WTC11 (cell line): Measurements from ENCODE around the gene ACP1. TPM values are rescaled to one million over a fixed set of nuclear protein-coding genes. Genes with fewer than 3 reads are reported as not detected.

Experiments used
- ATAC-seq: fragments of 200-7000 bp; cut with Tn5 transposase; 2 replicates; pipeline ENCODE4 v1.10.0; 2021; ENCODE audit warnings: mild to moderate bottlenecking, moderate library complexity
- CTCF ChIA-PET: fragments of 300-600 bp; sonication (Branson Sonifier 250); formaldehyde crosslinking; loops from one replicate; lab custom pipeline; 2021; ENCODE audit warnings: antibody characterized with exemption; lab: Charles Lee
- POLR2A ChIA-PET: fragments of 350-600 bp; sonication (Branson Sonifier 250); formaldehyde crosslinking; loops from one replicate; lab custom pipeline; 2021; ENCODE audit warnings: antibody characterized with exemption; lab: Charles Lee
- DNase-seq: peaks from one replicate; pipeline ENCODE4 v3.0.0; 2021; ENCODE audit warnings: low spot score
- H3K27ac Mint-ChIP-seq: 2 replicates; pipeline ENCODE4 v1.8.0; 2021; ENCODE audit warnings: mixed read lengths
- H3K27me3 Mint-ChIP-seq: 2 replicates; pipeline ENCODE4 v1.8.0; 2021; ENCODE audit warnings: low read depth, mild to moderate bottlenecking, moderate library complexity, mixed read lengths
- H3K36me3 Mint-ChIP-seq: 2 replicates; pipeline ENCODE4 v1.8.0; 2021; ENCODE audit warnings: mixed read lengths
- H3K4me1 Mint-ChIP-seq: 2 replicates; pipeline ENCODE4 v1.8.0; 2022; ENCODE audit warnings: mixed read lengths
- H3K4me3 Mint-ChIP-seq: 2 replicates; pipeline ENCODE4 v1.8.0; 2021; ENCODE audit warnings: mild to moderate bottlenecking, moderate library complexity, mixed read lengths
- H3K9me3 Mint-ChIP-seq: 2 replicates; pipeline ENCODE4 v1.8.0; 2021; ENCODE audit warnings: mixed read lengths
- E2F4 ChIP-seq: sonication (generic); formaldehyde crosslinking; IDR thresholded peaks from 2 replicates; pipeline ENCODE4 v1.8.1; 2022; ENCODE audit warnings: low read depth, mild to moderate bottlenecking, moderate library complexity, missing genetic modification reagents, borderline replicate concordance
- ESRRA ChIP-seq: sonication (generic); formaldehyde crosslinking; IDR thresholded peaks from 2 replicates; pipeline ENCODE4 v1.8.1; 2022; ENCODE audit warnings: mild to moderate bottlenecking, missing genetic modification reagents, borderline replicate concordance
- FOXP1 ChIP-seq: sonication (generic); formaldehyde crosslinking; IDR thresholded peaks from 2 replicates; pipeline ENCODE4 v1.8.0; 2022; ENCODE audit warnings: missing genetic modification reagents, mild to moderate bottlenecking, moderate library complexity, borderline replicate concordance
- FOXP4 ChIP-seq: sonication (generic); formaldehyde crosslinking; IDR thresholded peaks from 2 replicates; pipeline ENCODE4 v1.8.0; 2022; ENCODE audit warnings: mild to moderate bottlenecking, missing genetic modification reagents
- HMGA2 ChIP-seq: fragments of 250-450 bp; sonication (Bioruptor Pico); IDR thresholded peaks from 2 replicates; pipeline ENCODE4 v1.4.0; 2021; ENCODE audit warnings: mild to moderate bottlenecking, moderate library complexity
- IRF2 ChIP-seq: sonication (generic); formaldehyde crosslinking; IDR thresholded peaks from 2 replicates; pipeline ENCODE4 v1.8.0; 2022; ENCODE audit warnings: low read depth, missing genetic modification reagents, borderline replicate concordance
- MXD4 ChIP-seq: fragments of 250-450 bp; sonication (Bioruptor Pico); IDR thresholded peaks from 2 replicates; pipeline ENCODE4 v1.8.0; 2021; ENCODE audit warnings: mild to moderate bottlenecking, moderate library complexity, borderline replicate concordance
- OVOL2 ChIP-seq: fragments of 250-450 bp; sonication (Bioruptor Pico); IDR thresholded peaks from 2 replicates; pipeline ENCODE4 v1.9.0; 2021; ENCODE audit warnings: mild to moderate bottlenecking, borderline replicate concordance
- PRDM15 ChIP-seq: sonication (generic); formaldehyde crosslinking; IDR thresholded peaks from 2 replicates; pipeline ENCODE4 v1.8.0; 2022; ENCODE audit warnings: missing genetic modification reagents
- PREB ChIP-seq: sonication (generic); formaldehyde crosslinking; IDR thresholded peaks from 2 replicates; pipeline ENCODE4 v1.8.1; 2022; ENCODE audit warnings: mild to moderate bottlenecking, missing genetic modification reagents, moderate library complexity, borderline replicate concordance
- SP1 ChIP-seq: sonication (generic); formaldehyde crosslinking; conservative IDR thresholded peaks from 2 replicates; pipeline ENCODE4 v1.8.1; 2022; ENCODE audit warnings: missing genetic modification reagents
- ZBTB43 ChIP-seq: sonication (generic); formaldehyde crosslinking; IDR thresholded peaks from 2 replicates; pipeline ENCODE4 v1.8.1; 2023; ENCODE audit warnings: mild to moderate bottlenecking, missing genetic modification reagents
- ZNF219 ChIP-seq: sonication (generic); formaldehyde crosslinking; IDR thresholded peaks from 2 replicates; pipeline ENCODE4 v1.8.0; 2023; ENCODE audit warnings: missing genetic modification reagents, mild to moderate bottlenecking, borderline replicate concordance
- ZNF317 ChIP-seq: sonication (generic); formaldehyde crosslinking; IDR thresholded peaks from 2 replicates; pipeline ENCODE4 v1.8.1; 2023; ENCODE audit warnings: low read depth, mild to moderate bottlenecking, moderate library complexity, missing genetic modification reagents, borderline replicate concordance
- ZNF396 ChIP-seq: fragments of 250-450 bp; sonication (Bioruptor Pico); IDR thresholded peaks from 2 replicates; pipeline ENCODE4 v1.8.0; 2021; ENCODE audit warnings: mild to moderate bottlenecking, moderate library complexity, borderline replicate concordance
- total RNA-seq: library from RNA; stranded (reverse); gene quantifications from 3 replicates; pipeline ENCODE4 v1.2.3, GENCODE V29; 2021
- TF ChIP-seq, protein P1 (sequence below): fragments of 200-600 bp; IDR thresholded peaks from 2 replicates; pipeline ENCODE4 v1.8.0; 2022; ENCODE audit warnings: antibody characterized with exemption
- TF ChIP-seq, protein P2 (sequence below): sonication (generic); formaldehyde crosslinking; IDR thresholded peaks from 2 replicates; pipeline ENCODE4 v1.8.0; 2023; ENCODE audit warnings: missing genetic modification reagents, mild to moderate bottlenecking, borderline replicate concordance

ACP1 gene
- total RNA-seq, 1 experiment from 2014 or later = 150 TPM

- TF ChIP-seq E2F4 (CRISPR knock-in tag) = no peak
- TF ChIP-seq ZNF317 (CRISPR knock-in tag) = no peak
- TF ChIP-seq FOXP1 (CRISPR knock-in tag) = no peak
- no peak for TF ChIP-seq IRF2
- TF ChIP-seq PRDM15 (CRISPR knock-in tag) = no peak
- TF ChIP-seq HMGA2 (CRISPR knock-in tag) = no peak
- TF ChIP-seq, protein P1, sequence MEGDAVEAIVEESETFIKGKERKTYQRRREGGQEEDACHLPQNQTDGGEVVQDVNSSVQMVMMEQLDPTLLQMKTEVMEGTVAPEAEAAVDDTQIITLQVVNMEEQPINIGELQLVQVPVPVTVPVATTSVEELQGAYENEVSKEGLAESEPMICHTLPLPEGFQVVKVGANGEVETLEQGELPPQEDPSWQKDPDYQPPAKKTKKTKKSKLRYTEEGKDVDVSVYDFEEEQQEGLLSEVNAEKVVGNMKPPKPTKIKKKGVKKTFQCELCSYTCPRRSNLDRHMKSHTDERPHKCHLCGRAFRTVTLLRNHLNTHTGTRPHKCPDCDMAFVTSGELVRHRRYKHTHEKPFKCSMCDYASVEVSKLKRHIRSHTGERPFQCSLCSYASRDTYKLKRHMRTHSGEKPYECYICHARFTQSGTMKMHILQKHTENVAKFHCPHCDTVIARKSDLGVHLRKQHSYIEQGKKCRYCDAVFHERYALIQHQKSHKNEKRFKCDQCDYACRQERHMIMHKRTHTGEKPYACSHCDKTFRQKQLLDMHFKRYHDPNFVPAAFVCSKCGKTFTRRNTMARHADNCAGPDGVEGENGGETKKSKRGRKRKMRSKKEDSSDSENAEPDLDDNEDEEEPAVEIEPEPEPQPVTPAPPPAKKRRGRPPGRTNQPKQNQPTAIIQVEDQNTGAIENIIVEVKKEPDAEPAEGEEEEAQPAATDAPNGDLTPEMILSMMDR = no peak
- no peak for TF ChIP-seq ESRRA
- TF ChIP-seq ZNF219 (CRISPR knock-in tag) = no peak
- no peak for TF ChIP-seq SP1 (CRISPR knock-in tag)
Measured at GRCh38 chr2:237878-238277, 26.9 kb upstream of the ACP1 start (continued).

DNA sequence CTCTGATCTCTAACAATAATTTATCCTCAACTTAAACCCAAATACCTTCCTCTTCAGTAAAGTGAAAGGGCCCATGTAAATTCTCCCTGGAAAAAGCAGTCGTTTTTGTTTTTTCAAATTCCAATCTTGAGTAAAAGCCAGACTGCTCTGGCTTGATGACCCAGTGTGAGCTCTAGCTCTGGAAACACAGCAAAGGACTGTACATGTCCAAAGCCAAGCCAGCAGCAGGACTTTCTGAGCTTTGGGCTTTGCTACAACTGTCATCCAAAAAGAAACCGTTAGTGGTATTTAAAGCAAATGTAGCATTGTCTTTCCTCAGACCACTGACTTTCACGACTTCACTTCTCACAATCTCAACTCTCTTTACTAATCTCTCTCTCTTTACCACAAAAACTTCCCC, 26.3 kb upstream of the ACP1 start:
- peaks cover 22% of the 10 kb centered on the region for H3K4me1 Mint-ChIP-seq
- POLR2A ChIA-PET = no interaction called here
- 0 out of 2 replicates have a peak overlapping the region, but pooled peaks have one; percentile 39 for H3K27ac Mint-ChIP-seq
- ATAC-seq = no peak
- H3K27me3 Mint-ChIP-seq = no peaks in the 10 kb centered on the region
- TF ChIP-seq FOXP4 (CRISPR knock-in tag) = no peak
- TF ChIP-seq MXD4 (CRISPR knock-in tag) = no peak
- TF ChIP-seq, protein P2, sequence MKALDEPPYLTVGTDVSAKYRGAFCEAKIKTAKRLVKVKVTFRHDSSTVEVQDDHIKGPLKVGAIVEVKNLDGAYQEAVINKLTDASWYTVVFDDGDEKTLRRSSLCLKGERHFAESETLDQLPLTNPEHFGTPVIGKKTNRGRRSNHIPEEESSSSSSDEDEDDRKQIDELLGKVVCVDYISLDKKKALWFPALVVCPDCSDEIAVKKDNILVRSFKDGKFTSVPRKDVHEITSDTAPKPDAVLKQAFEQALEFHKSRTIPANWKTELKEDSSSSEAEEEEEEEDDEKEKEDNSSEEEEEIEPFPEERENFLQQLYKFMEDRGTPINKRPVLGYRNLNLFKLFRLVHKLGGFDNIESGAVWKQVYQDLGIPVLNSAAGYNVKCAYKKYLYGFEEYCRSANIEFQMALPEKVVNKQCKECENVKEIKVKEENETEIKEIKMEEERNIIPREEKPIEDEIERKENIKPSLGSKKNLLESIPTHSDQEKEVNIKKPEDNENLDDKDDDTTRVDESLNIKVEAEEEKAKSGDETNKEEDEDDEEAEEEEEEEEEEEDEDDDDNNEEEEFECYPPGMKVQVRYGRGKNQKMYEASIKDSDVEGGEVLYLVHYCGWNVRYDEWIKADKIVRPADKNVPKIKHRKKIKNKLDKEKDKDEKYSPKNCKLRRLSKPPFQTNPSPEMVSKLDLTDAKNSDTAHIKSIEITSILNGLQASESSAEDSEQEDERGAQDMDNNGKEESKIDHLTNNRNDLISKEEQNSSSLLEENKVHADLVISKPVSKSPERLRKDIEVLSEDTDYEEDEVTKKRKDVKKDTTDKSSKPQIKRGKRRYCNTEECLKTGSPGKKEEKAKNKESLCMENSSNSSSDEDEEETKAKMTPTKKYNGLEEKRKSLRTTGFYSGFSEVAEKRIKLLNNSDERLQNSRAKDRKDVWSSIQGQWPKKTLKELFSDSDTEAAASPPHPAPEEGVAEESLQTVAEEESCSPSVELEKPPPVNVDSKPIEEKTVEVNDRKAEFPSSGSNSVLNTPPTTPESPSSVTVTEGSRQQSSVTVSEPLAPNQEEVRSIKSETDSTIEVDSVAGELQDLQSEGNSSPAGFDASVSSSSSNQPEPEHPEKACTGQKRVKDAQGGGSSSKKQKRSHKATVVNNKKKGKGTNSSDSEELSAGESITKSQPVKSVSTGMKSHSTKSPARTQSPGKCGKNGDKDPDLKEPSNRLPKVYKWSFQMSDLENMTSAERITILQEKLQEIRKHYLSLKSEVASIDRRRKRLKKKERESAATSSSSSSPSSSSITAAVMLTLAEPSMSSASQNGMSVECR (CRISPR knock-in tag) = no peak
- TF ChIP-seq PREB (CRISPR knock-in tag) = no peak
- no peak for TF ChIP-seq OVOL2
- TF ChIP-seq IRF2 = no peak
- no peak for TF ChIP-seq ZNF396
- no peak for TF ChIP-seq ESRRA
- TF ChIP-seq ZBTB43 (CRISPR knock-in tag) = no peak
- TF ChIP-seq, all 79 proteins: peak for 0
- CTCF ChIA-PET = interaction anchor here (2.7 kb wide), 1 partner anchor 8 kb away, joined by 16 read pairs; no protein-coding TSS in a partner anchor
- Mint-ChIP-seq H3K36me3 (peaks cover 26% of the 10 kb centered on the region), H3K4me3 (no peak overlapping the region), H3K9me3 (peaks cover 9% of the 10 kb centered on the region)
- DNase-seq = no peak
